22Rv1 (cell line): ENCODE data around the gene GLIS1.

Experiments
- CTCF ChIP-seq: fragments of 450-650 bp; IDR thresholded peaks from 2 replicates; pipeline ENCODE4 v1.5.1; 2017; ENCODE audit warnings: mild to moderate bottlenecking
- ZFX ChIP-seq: fragments of 450-650 bp; IDR thresholded peaks from 2 replicates; pipeline ENCODE4 v1.6.1; 2017; ENCODE audit warnings: antibody characterized with exemption, borderline replicate concordance

- no peak for TF ChIP-seq CTCF
- TF ChIP-seq ZFX: no peak
These were observed 111.9 kb downstream of the GLIS1 start for GRCh38 chr1:53627031-53627430.
